NCI-H2227 (cell line): Measurements from ENCODE around the gene PSPN.
"Not testable (repeated sequence)": the region's sequence is repeated elsewhere in the genome, so short reads cannot be mapped to it uniquely, and the experiment has no call there.

Experiments used
- DNase-seq: peaks from one replicate; lab custom pipeline; 2025; ENCODE audit not compliant: unreplicated experiment; lab: John Stamatoyannopoulos, UW

PSPN gene

DNA sequence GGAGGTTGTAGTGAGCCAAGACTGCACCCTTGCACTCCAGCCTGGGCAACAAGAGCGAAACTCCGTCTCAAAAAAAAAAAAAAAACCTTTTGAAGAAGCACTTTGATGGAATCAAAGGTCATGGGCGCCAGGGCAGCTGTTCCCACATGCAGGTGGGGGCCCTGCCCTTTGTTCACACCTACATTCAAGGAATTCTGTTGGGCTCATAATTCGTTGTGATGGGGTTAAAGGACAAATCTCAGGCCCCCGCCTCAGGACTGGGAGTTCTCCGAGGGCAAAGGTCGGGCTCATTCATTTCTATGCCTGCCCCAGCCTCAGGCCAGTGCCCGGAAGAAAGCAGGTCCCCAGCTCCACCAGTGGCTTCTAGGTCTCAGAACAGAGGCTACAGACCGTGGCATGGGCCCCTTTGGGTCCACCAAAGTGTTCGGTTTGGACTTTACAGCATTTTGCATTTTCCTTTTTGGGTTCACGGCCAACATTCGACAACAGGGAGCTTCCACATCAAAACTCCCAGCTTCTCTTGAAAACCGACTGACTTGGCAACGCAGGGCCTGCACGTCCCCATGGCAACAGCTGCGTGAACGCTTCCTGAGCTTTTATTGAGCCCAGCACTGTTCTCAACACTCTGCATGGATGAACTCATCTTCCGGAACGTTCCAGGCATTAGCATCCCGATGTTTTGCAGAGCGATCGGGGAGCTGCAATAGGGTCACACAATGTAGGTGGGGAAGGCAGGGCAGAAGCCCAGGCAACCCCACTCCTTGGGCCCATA is 27.3 kb upstream of the PSPN start:
- peak; percentile 60 for DNase-seq

- DNase-seq, result no peak
Observed at GRCh38 chr19:6402058-6402457, 26.3 kb upstream of the PSPN start.

GRCh38 chr19:6400062-6400944 is 24.6 kb upstream of the PSPN start:
- not testable (repeated sequence) for DNase-seq

DNA sequence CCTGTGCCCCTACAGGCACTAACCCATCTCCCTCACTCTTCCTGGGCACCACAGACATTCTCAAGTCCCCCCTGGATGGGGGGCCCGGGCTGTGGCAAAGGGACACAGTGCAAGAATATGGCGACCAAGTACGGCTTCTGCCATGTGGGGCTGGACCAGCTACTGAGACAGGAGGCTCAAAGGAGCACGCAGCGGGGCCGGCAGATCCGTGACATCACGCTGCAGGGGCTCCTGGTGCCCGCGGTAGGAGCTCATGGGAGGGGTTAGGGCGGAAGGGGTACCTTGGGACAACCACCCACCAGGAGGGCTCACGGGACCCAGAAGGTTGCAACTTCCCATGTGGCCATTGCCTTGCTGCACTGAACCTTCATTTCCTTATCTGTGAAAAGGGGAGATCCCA is 20.6 kb upstream of the PSPN start:
- DNase-seq, result no peak

DNA sequence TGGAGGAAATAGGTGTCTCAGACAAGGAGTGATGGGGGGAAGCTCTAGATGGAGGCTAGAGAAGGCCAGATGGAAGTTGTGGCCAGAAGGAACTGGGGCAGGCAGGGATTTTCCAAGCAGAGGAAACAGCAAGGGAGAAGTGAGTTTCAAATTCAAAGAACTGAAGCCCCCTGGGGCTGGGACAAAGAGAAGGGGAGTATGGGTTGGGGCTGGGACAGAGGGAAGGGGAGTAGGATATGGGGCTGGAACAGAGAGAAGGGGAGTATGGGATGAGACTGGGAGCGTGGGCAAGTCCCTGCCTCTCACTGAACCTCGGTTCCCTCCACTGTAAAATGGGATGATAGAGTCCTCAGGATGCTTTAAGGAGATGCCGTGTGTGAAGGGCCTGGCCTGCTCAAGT is 19.1 kb upstream of the PSPN start:
- no peak for DNase-seq

GRCh38 chr19:6393983-6394412 is 18.3 kb upstream of the PSPN start:
- DNase-seq, result no peak

DNA sequence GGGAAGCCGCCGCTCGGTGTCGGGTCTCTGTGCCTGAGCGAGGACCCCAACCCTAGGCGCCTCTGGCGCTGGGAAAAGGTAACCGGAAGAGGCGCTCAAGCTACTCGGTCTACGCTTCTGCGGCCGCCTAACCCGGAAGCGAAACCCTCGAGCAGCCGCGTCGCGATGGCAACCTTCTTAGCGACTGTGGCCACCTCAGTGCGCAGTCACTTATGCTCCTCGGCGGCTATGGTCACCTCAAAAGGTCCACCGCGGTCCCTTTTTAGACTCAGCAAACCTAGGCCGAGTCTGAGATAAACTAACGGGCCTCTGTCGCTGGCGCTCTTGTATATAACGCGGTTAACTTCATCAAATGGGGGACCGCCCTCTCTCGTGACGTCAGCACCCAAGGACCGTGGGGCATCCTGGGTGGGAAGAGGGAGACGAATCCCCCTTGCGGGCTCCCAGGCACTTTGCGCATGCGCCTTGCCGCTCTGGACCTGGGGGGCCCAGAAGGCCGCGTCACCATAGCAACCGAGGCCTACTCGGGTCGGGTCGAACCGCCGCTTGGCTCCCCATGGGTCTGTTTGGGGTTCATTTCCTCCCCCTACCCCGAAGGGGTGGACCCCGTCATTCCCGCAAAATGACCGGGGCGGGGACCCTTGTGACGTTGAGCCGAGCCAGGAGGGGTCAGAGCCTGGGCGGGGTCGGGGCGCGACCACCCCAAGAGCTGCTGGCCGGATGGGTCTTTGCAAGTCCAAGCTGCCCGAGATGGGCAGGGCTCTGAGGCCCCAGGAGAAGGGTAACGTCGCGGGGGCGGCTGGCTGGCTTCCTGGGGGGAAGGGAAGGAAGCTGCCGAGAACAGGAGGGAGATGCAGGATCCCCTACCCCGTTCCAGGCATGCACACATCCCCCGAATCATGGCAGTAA is 17.6 kb upstream of the PSPN start, which contains the start of gene GTF2F1:
TSS of gene GTF2F1 (minus strand) at position 91 of the 909 bp plus-strand sequence. CDS start 169 bp downstream, outside the sequence.
- DNase-seq, result peak; percentile 95

DNA sequence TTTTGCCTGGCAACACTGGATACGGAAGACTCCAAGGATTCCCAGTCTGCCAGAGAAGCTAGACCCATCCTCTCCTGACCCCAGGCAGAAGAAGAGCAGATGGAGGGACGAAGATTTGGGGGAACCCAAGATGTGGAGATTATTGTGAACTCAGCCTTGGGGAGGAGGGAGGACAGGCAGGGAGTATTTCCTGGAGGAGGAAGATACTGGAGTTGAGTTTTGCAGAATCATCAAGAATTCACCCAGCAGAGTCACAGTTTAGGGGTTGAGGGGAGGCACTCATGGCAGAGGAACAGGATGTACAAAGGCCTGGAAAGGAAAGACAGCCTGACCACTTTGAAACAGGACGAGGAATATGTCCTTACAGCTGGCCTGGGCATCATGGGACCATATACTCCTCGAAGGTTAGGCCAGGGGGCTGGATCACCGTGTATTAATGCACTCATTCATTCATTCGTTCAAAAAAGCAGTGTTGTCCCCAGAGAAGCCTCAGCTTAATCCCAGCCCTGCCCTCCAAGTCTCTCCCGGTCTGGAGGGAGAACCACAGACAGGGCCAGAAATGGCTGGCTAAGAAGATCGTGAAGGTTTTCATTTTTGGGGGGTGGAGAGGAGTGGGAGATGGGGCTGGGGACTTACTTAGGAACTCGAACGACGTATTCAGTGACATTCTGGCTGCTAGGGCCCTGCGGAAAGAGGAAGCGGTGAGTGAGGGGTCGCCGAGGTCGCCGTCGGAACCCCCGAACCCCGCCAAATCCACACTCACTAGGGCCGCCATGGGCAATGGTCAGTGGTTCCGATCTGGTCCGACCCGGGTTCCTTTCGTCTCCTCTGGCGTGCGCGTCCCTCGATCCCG is 16.7 kb upstream of the PSPN start:
- no peak for DNase-seq

DNA sequence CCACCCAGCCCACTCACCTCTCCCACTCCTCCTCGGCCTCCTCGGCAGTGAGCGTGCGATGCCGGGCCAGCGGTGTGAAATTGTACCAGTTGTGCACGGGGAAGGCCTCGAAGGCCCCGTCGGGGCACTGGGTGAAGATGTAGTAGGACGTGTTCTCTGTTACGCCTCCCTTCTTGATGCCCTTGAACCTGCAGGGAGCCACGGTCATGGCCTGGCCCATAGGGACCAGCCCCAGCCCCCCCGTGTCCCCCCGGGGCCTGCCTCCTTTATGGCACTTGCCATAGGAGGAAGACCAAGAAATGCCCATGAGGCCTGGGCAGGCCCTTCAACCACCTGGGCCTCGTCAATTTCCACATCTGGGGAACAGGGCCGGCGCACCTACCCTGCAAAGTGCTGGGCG is 11.6 kb upstream of the PSPN start:
- DNase-seq, result no peak

DNA sequence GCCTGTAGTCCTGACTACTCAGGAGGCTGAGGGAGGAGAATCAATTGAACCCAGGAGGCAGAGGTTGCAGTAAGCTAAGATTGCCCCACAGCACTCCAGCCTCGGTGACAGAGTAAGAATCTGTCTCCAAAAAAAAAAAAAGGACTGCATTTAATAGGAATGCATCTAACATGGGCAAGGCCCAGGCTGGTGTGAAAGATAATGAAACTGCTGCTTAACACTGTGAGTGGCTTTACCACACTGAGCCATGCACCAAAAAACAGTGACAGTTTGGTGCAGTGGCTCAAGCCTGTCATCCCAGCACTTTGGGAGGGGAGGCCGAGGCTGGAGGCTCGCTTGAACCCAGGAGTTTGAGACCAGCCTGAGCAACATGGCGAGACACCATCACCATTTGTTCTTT is 8.6 kb upstream of the PSPN start:
- DNase-seq, result no peak

DNA sequence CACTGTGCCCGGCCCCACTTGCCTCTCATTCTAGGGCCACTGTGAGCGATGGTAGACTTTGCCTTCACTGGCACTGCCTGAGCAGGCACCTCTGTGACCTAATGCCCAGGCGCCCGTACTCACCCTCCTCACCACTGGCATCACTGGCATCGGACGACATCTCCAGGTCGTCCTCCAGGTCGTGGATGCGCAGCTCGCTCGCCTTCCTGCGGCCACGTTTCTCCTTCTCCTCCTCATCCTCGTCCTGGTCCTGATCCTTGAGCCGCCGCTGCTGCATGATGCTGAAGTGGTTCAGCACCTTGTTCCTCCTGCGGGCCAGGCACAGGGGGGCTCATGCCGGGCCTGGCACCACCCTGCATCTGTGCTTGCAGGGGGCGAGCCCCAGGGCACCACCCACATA is 7.5 kb upstream of the PSPN start:
- no peak for DNase-seq

GRCh38 chr19:6381030-6381750 is 5.5 kb upstream of the PSPN start:
- no peak for DNase-seq

DNA sequence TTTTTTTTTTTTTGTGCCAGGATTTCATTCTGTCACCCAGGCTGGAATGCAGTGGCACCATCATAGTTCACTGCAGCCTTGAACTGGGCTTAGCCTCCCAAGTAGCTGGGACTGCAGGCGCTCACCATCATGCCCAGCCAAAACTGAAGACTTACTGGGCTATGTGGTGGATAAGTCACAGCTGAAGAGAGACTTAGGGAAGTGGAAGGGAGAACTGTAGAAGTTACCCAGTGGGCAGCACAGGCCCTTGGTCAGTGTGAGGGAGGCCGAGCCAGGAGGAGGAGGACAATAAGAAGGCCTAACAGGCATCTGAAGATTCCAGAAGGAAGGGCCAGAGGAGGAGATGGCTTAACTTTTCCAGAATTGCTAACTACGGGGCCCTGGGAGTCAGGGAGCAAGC is 4.0 kb upstream of the PSPN start:
- no peak for DNase-seq

DNA sequence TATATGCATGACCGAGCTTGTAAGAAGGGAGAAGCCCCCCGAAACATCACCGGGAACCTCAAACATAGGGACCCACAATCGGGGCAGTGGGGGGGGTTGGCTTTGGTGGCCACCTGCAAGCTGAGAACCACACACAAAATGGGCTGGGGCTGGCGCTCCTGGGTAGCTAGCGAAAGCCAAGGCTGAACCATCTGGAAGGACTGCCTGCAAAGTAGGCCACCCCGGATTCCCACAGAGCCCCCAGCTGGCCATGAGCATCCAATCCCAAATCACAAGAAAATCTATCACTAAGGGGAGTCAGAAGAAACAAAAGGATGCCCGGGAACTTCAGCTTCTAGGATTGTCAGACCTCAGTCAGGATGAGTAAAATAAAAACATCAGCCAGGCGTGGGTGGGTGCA is 2.8 kb upstream of the PSPN start:
- DNase-seq, result no peak

- DNase-seq, result no peak
Observed at GRCh38 chr19:6378041-6378440, 2.3 kb upstream of the PSPN start.

GRCh38 chr19:6376512-6377190 is 918 bp upstream of the PSPN start:
- DNase-seq, result no peak

DNA sequence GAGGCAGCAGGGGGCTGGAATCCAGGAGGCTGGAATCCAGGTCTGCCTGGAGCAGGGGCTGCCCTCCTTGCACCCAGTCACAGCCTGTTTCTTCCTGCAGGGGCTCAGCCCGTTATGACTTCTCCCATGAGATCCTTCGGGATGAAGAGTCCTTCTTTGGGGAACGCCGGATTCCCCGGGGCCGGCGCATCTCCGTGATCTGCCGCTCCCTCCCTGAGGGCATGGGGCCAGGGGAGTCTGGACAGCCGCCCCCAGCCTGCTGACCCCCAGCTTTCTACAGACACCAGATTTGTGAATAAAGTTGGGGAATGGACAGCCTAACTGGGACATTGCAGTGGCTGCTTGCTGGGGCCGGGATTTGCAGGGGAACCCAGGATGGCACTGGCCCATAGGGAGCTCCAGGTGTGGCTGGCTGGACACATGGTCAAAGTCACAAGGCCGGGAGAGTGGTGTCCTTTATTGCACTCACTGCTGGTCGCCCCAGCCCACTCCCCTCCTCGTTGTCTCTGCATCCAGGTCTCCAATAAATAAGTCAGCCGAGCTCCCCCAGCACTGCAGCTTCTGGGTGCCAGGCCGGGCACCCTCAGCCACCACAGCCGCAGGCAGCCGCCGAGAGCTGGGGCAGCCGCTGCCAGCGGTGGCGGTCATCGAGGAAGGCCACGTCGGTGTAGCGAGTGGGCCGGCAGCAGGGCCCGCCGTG is 872 bp downstream of the PSPN start:
- no peak for DNase-seq

- no peak for DNase-seq
Observed at GRCh38 chr19:6374161-6374709, 1.5 kb downstream of the PSPN start.
